ENCODE measurements around the gene ICAM2.

GRCh38 chr17:63960430-63960829 lies 60.0 kb downstream of the ICAM2 start:
- TF ChIP-seq CTCF (IDR thresholded peaks at IDR 0.05), result no peak
- TF ChIP-seq EZH2 (IDR thresholded peaks at IDR 0.05), result no peak
- no peak for TF ChIP-seq EZH2phosphoT487 (IDR thresholded peaks at IDR 0.05)
